Activated CD8-positive, alpha-beta memory T cell treated with anti-CD3 and anti-CD28 coated beads, Interleukin-2, amount 50 U/mL, for 1 hour (primary cell): ENCODE data around the gene INTS1.

ENCODE experiments used
- DNase-seq: peaks from one replicate; pipeline ENCODE4 v3.0.0-alpha.2; 2020; ENCODE audit errors: extremely low read depth

The INTS1 gene

DNA sequence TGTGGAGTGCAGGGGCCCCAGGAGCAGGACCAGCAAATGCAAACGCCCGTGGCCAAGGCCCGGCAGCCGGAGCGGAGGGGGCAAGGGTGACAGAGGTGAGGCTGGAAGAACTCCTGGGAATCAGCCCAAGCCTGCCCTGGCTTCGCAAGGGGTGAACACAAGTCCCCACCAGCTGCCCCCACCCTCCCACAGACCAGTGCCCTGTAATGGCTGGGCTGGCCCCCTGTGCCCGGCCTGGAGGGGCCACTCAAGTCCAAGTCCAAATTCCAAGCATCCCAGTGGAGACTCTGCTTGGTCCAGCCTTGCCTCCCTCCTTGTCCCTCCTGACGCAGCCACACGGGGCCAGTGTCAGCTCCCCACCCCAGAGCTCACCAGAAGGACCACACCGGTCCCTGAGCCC lies 73.0 kb downstream of the INTS1 start:
- DNase-seq, result no peak

DNA sequence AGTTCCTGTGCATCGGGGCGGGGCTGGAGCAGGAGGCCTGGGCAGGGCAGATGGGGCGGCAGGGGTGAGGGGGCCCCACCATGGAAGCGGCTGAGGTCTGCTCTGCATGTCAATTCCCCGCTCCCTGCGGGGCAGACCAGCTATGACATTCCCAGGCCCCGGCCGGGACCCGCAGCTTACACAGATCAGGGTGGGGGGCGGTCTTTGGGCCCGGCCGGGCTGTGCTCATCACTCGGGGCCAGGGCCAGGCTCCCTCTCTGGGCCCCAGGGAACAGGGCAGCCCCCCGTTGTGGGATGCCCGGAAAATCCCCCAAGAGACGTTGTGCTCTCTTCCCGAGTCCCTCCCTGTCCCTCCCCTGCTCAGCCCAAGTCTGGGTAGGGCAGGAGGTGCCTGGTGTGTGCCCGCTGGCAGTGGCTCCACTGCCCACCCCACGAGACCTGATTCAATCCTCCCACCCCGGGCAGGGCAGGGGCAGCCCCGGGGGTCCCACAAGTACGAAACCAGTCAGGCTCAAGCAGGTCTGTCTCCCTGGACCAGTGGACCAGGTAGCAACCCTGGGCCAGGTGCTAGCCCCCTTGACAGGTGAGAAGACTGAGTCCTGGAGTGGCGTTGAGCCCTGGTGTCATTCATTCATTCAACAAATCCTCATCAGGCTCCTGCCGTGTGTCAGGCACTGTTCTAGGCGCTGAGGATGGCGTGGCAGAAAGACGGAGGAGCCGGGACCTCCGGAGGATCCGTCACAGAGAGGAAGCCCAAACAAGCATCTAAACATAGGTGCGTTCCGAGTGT lies 73.9 kb downstream of the INTS1 start:
- DNase-seq, result no peak

- no peak for DNase-seq
Observed at GRCh38 chr7:1428941-1429501, 75.2 kb downstream of the INTS1 start.

DNA sequence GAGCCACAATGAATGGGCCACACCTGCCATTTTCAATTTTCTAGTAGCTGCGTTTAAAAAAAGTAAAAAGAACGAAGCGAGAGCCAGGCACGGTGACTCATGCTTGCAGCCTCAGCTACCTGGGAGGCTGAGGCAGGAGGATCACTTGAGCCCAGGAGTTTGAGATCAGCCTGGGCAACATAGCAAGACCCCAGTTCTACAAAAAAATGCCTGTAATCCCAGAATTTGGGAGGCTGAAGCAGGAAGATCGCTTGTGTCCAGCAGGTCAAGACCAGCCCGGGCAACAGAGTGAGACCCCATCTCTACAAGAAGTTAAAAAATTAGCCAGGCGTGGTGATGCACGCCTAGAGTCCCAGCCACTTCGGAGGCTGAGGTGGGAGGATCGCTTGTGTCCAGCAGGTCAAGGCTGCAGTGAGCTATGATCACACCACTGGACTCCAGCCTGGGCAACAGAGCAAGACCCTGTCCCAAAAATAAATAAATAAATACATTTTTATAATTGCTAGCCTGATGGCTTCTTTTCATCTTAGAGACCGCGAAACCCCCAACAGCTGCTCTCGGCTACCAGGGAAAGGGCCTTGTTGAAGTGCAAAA lies 77.0 kb downstream of the INTS1 start:
- no peak for DNase-seq

DNA sequence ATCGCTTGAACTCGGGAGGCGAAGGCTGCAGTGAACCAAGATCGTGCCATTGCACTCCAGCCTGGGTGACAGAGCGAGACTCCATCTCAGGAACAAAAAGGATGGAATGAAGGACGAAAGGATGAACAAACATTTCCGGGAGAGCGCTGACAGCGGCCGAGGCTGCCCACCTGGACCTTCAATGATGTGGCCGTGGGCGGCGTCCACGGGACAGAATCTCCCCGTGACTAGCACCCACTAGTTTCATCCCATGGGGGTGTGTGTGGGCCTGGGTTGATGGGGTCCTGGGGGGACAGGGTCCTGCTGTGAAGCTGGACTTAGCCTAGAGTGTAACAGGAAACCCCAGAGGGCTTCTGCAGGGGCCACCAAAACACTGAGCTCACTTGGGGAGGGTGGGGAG lies 77.7 kb downstream of the INTS1 start:
- DNase-seq, result no peak

DNA sequence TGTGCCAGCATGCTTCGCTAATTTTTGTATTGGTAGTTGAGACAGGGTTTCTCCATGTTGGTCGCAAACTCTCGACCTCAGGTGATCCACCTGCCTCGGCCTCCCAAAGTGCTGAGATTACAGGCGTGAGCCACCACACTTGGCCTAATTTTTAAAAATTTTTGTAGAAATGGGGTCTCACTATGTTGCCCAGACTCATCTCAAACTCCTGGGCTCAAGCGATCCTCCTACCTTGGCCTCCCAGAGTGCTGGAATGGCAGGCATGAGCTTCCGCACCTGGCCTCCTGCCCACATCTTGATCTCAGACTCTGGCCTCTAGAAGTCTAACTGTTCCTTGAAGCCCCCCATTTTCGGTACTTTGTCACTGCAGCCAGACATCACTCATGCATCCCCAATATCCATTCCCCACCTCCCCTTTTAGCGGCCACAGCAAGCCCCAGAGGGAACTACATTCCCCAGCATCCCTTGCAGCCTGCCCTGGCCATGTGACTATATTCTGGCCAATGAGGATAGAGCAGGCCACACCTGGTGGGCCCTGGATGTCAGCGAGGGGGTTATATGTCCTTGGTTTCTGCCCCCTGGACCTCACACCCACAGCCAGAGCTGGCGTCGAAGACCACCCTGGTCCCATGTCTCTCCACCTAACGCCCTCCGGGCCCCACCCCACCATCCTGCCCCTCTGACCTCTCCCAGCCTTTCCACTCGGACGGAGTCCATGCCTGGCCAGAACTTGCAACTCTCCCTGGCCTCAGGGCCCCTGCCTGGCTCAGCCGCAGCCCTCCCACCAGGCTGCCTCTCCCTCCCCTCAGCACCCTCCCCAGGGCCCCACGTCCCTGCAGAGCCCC lies 78.7 kb downstream of the INTS1 start:
- DNase-seq, result no peak

DNA sequence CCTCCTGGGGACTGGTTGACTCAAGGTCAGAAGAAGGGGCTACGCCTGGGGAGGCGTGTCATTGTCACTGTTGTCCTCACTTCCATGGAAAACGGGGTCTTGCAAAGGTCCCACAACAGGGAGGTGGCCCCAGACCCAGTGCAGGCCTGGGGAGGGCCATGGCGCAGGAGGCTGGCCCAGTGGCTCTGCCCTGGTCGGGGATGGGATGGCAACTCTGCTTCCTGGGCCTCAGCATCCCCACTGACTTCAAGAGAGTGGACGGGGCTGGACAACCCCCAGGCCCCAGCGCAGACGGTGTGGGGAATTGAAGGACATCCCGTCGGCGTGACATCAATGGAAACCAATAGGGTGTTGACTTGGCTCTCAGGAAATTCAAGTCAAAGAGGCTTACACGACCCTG lies 80.1 kb downstream of the INTS1 start:
- DNase-seq, result no peak

- no peak for DNase-seq
Observed at GRCh38 chr7:1423264-1423811, 80.9 kb downstream of the INTS1 start.

GRCh38 chr7:1422512-1423263 lies 81.5 kb downstream of the INTS1 start:
- no peak for DNase-seq

DNA sequence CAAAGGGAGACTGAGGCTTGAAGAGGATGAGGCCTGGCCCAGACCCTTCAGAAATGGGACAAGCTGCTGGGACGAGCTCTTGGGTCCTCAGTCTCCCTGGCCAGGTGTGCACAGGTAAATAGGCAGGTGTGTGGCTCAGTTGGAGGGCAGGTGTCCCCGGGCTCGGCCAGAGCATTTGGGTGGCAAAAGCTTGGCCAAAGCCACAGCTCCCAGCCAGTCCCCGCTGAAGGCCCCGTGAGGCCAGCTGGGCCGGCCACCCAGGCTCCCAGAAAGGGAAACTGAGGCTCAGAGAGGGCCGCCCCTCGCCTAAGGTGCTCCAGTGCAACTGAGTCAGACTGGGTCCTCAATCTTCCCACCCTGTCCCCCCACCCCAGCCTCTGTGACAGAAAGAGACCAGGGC lies 82.2 kb downstream of the INTS1 start:
- no peak for DNase-seq

DNA sequence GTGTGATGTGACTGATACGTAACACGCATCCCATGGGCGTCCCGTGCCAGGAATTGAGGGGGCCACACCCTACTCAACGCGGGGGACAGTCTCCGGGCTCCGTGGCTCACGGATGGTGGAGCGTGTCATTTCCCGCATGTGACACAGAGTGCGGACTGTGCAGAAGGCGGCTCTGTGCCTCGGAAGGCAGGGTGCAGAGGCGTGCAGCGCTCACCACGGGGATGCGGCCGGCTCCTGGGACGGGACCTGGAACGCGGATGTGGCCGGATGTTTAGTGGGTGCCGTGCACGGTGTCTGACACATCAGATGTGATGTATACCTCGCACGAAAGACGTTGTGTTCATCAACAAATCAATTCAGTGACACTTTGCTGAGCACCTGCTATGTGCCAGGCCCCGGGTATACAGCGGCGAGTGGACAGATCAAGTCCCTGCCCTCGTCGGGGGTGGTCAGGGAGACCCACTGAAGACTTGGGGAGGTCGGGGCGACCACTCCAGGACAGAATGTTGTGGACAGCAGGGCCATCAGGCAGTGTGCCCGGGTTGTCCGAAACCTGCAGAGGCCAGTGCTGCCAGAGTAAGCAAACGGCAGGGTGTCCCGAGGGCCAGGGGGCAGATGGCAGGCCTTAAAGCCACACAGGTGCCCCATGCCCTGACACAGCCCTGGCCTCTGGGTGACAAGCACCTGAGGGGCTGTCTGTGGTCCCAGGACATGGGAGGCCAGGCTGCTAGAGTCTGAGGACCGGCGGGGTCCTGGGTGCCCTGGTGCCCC lies 83.0 kb downstream of the INTS1 start:
- DNase-seq, result no peak
